Measurements from ENCODE around the gene MIA3. TPM values are rescaled to one million over a fixed set of nuclear protein-coding genes. Genes with fewer than 3 reads are reported as not detected.

Gene MIA3
- total RNA-seq, 1 experiment from 2014 or later = 56.3 TPM

DNA sequence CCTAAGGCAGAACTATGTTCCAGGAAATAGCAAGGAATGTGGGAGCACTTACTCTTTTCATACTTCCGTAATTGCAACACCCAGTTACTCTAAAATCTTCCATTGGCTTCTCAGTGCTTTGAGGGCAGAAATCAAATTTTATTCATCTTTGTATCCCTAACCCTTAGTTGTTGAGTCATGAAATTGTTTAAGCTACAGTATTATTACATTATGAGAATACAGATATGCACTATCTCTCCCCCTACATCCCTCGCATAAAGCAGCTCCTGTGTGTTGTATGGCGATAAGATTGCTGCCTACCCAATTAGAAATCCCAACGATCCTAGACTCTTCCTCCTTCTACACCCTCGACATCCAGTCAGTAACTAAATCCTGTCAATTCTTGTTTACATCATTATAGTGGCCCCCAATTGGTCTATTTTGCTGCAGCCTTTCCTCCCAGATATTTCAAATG, 91.8 kb downstream of the MIA3 start:
- BruUV-seq (replicated peaks) = no TSS peak
- intact Hi-C loops (cut with micrococcal nuclease; ENCODE audit: unreplicated experiment) = no loop called here

DNA sequence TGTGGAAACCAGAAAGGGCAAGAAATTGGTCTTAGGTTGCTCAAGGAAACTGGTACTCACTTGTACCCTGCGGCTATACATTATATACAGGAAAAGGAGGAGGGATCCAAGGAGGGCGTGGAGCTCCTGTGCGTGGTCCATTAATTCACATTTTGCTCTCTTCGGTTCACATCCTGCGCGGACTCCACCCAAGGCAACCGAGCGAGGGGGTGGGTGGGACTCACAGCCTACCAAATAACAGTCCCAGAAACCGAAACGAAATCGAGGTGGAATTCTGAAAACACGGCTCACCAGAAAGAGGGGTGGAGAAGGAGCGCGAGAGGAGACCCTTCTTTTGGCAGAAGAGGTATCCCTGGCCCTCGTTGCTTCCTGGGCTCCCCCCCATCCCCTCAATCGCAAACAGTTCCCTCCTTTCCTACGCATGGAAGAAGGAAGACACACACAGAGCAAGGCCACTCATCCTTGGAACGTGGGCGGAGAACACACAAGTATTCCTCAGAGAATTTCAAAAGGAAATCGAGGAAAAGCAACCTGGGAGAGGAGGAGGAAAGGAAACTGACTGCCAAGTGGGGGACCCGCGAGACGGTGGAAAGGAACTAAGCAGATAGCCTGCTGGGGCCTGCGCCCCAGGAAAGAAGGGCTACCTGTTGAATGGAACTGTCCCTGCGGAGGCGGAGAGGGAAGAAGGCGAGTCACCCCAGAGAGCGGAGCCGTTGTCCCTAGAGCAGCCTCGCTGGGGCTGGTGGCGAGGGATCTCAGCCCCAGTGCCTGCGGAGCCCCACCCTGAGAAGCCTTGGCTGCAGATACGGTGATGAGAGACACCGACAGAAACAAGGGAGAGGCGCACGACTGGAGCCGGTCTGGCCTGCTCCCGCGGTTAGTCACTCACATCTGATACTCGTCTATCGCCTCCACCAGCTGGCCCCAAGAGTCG, 93.7 kb downstream of the MIA3 start:
- no peak for TF ChIP-seq EZH2 (IDR thresholded peaks at IDR 0.05; ENCODE audit: borderline replicate concordance, low read depth, low read length, poor library complexity, severe bottlenecking)
- TF ChIP-seq, protein P1, sequence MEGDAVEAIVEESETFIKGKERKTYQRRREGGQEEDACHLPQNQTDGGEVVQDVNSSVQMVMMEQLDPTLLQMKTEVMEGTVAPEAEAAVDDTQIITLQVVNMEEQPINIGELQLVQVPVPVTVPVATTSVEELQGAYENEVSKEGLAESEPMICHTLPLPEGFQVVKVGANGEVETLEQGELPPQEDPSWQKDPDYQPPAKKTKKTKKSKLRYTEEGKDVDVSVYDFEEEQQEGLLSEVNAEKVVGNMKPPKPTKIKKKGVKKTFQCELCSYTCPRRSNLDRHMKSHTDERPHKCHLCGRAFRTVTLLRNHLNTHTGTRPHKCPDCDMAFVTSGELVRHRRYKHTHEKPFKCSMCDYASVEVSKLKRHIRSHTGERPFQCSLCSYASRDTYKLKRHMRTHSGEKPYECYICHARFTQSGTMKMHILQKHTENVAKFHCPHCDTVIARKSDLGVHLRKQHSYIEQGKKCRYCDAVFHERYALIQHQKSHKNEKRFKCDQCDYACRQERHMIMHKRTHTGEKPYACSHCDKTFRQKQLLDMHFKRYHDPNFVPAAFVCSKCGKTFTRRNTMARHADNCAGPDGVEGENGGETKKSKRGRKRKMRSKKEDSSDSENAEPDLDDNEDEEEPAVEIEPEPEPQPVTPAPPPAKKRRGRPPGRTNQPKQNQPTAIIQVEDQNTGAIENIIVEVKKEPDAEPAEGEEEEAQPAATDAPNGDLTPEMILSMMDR (conservative IDR thresholded peaks at IDR 0.05; ENCODE audit: low read depth, low read length) = no peak
- Histone ChIP-seq H3K36me3 (ENCODE audit: insufficient read depth, low read length, poor library complexity, severe bottlenecking) (no peaks in the 10 kb centered on the region), H3K4me3 (ENCODE audit: low read depth, low read length, poor library complexity, severe bottlenecking) (peak overlapping the region; percentile 71), H3K27ac (ENCODE audit: low read depth, low read length, poor library complexity, severe bottlenecking) (peak overlapping the region; percentile 84), H3K9me3 (ENCODE audit: low read depth, low read length, poor library complexity, severe bottlenecking) (no peaks in the 10 kb centered on the region), H3K4me1 (ENCODE audit: insufficient read depth, low read length, poor library complexity, severe bottlenecking) (peaks cover 8% of the 10 kb centered on the region), H3K27me3 (replicated peaks; ENCODE audit: insufficient read depth, low read depth, low read length, poor library complexity) (no peaks in the 10 kb centered on the region)
- CTCF ChIA-PET = no interaction called here
- intact Hi-C loops (cut with micrococcal nuclease; ENCODE audit: unreplicated experiment) = loop anchor here (2.0 kb wide), 1 partner anchor 67 kb away; no protein-coding TSS in a partner anchor
- BruUV-seq (replicated peaks) = TSS peak; percentile 63
- peak; percentile 83 for DNase-seq (ENCODE audit: low spot score)
- POLR2A ChIA-PET (ENCODE audit: low non-redundant PET) = no interaction called here

More for the DNA sequence above, 91.8 kb downstream of the MIA3 start:
- Histone ChIP-seq H3K4me3 (ENCODE audit: low read depth, low read length, poor library complexity, severe bottlenecking) (no peak overlapping the region), H3K27ac (ENCODE audit: low read depth, low read length, poor library complexity, severe bottlenecking) (no peak overlapping the region), H3K27me3 (replicated peaks; ENCODE audit: insufficient read depth, low read depth, low read length, poor library complexity) (no peaks in the 10 kb centered on the region), H3K36me3 (ENCODE audit: insufficient read depth, low read length, poor library complexity, severe bottlenecking) (no peaks in the 10 kb centered on the region), H3K9me3 (ENCODE audit: low read depth, low read length, poor library complexity, severe bottlenecking) (peaks cover 2% of the 10 kb centered on the region), H3K4me1 (ENCODE audit: insufficient read depth, low read length, poor library complexity, severe bottlenecking) (peaks cover 8% of the 10 kb centered on the region)
- no peak for DNase-seq (ENCODE audit: low spot score)
- TF ChIP-seq, protein P1 (conservative IDR thresholded peaks at IDR 0.05; ENCODE audit: low read depth, low read length) = no peak
- no peak for TF ChIP-seq EZH2 (IDR thresholded peaks at IDR 0.05; ENCODE audit: borderline replicate concordance, low read depth, low read length, poor library complexity, severe bottlenecking)
- CTCF ChIA-PET = no interaction called here
- POLR2A ChIA-PET (ENCODE audit: low non-redundant PET) = no interaction called here

DNA sequence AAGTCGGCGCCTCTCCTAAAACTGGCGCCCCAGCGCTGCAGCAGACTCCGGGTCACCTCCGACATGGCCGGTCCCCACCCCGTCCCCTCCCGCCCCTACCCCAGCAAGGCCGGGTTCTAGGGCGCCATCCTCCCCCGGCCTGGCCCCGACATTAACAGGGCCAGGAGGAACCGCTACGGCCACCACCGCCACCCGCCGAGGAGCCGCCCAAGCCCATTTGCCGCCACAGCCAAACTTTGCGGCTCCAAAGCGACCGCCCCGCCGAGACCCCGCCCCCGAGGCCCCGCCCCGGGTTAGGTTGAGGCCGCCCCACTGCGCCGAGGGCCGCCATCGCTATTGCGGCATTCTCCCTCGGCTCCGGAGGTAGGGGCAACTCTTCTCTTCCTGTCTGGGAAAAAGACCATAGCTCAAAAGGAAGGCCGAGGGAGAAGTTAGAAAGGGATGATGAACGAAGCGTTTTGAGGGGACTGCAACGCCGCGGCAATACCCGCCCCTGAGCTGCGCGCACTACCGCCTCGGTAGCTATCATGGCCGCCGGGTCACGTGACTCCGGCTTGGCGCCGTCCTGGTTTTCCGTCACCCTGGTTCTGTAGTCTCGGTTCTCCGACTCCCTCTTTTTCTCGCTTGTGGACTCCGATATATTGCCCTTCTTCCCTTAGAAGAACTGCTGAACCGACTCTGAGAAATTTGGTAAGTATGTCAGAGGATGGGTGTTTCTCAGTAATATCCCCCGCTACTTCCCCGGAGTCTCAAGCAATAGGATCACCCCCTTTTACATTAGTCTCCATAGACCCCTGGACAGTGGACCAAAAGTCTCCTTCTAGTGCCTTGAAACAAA, 94.6 kb downstream of the MIA3 start, which contains the start of the genes AIDA and BROX:
Gene AIDA, minus strand, starts transcription at position 239 of the 838 bp plus-strand sequence. Its CDS starts 174 bp downstream, at position 65.
Gene BROX, plus strand, starts transcription at position 312 of the 838 bp plus-strand sequence. CDS start 3,136 bp downstream, outside the sequence.
- POLR2A ChIA-PET (ENCODE audit: low non-redundant PET) = no interaction called here
- H3K9me3 ChIP-seq (ENCODE audit: low read depth, low read length, poor library complexity, severe bottlenecking) = no peaks in the 10 kb centered on the region
- no peak for TF ChIP-seq EZH2 (IDR thresholded peaks at IDR 0.05; ENCODE audit: borderline replicate concordance, low read depth, low read length, poor library complexity, severe bottlenecking)
- TF ChIP-seq, protein P1 (conservative IDR thresholded peaks at IDR 0.05; ENCODE audit: low read depth, low read length) = no peak
- no peaks in the 10 kb centered on the region for H3K36me3 ChIP-seq (ENCODE audit: insufficient read depth, low read length, poor library complexity, severe bottlenecking)
- H3K4me3 ChIP-seq (ENCODE audit: low read depth, low read length, poor library complexity, severe bottlenecking) = peak within 1 kb of the TSS; percentile 71
- peak within 1 kb of the TSS; percentile 99 for H3K27ac ChIP-seq (ENCODE audit: low read depth, low read length, poor library complexity, severe bottlenecking)
- intact Hi-C loops (cut with micrococcal nuclease; ENCODE audit: unreplicated experiment) = loop anchor here (1.0 to 2.0 kb wide), 2 partner anchors 68 to 247 kb away; no protein-coding TSS in a partner anchor
- peak; percentile 92 for DNase-seq (ENCODE audit: low spot score)
- BruUV-seq (replicated peaks) = no TSS peak
- H3K27me3 ChIP-seq (replicated peaks; ENCODE audit: insufficient read depth, low read depth, low read length, poor library complexity) = no peaks in the 10 kb centered on the region
- H3K4me1 ChIP-seq (ENCODE audit: insufficient read depth, low read length, poor library complexity, severe bottlenecking) = peaks cover 8% of the 10 kb centered on the region
- CTCF ChIA-PET = interaction anchor here (0.6 kb wide), 1 partner anchor 1032 kb away, joined by 3 read pairs; no protein-coding TSS in a partner anchor
